ENCODE measurements around the gene P2RX4. TPM values are rescaled to one million over a fixed set of nuclear protein-coding genes. Genes with fewer than 3 reads are reported as not detected.
A peak's percentile ranks its signal among the peaks of the same experiment; 100 is the strongest.

Gene P2RX4
- total RNA-seq, 2 donors from 2014 or later = 21.8 to 21.9 TPM

- peaks cover 0 to 22% of the 10 kb centered on the region in 2 donors for H3K4me1 ChIP-seq
- no peak overlapping the region for H3K4me3 ChIP-seq
- no peak for TF ChIP-seq CTCF (IDR thresholded peaks at IDR 0.05)
- H3K9me3 ChIP-seq = no peaks in the 10 kb centered on the region
- peaks cover 6% of the 10 kb centered on the region for H3K36me3 ChIP-seq
- peak overlapping the region; percentile 67 to 69 for H3K27ac ChIP-seq
- no peak for DNase-seq (ENCODE audit: low spot score)
- no peaks in the 10 kb centered on the region for H3K27me3 ChIP-seq
Observed at GRCh38 chr12:121214166-121214777, 4.3 kb downstream of the P2RX4 start.

GRCh38 chr12:121214855-121215745 lies 5.2 kb downstream of the P2RX4 start:
- no peak for TF ChIP-seq CTCF (IDR thresholded peaks at IDR 0.05)
- Histone ChIP-seq H3K4me3 (no peak overlapping the region), H3K27ac (peak overlapping the region; percentile 67 to 69), H3K9me3 (no peaks in the 10 kb centered on the region), H3K27me3 (no peaks in the 10 kb centered on the region), H3K36me3 (peaks cover 6% of the 10 kb centered on the region), H3K4me1 (peaks cover 0 to 22% of the 10 kb centered on the region in 2 donors)
- no peak for DNase-seq (ENCODE audit: low spot score)

- Histone ChIP-seq H3K27ac (no peak overlapping the region), H3K9me3 (no peaks in the 10 kb centered on the region), H3K4me1 (peaks cover 0 to 15% of the 10 kb centered on the region in 2 donors), H3K27me3 (no peaks in the 10 kb centered on the region), H3K4me3 (no peak overlapping the region), H3K36me3 (peaks cover 6% of the 10 kb centered on the region)
- no peak for TF ChIP-seq CTCF (IDR thresholded peaks at IDR 0.05)
- DNase-seq (ENCODE audit: low spot score) = no peak
Observed at GRCh38 chr12:121216102-121216501, 6.2 kb downstream of the P2RX4 start.

GRCh38 chr12:121217063-121217462 lies 7.1 kb downstream of the P2RX4 start:
- Histone ChIP-seq H3K4me3 (no peak overlapping the region), H3K36me3 (peaks cover 10% of the 10 kb centered on the region), H3K27me3 (no peaks in the 10 kb centered on the region), H3K4me1 (peaks cover 0 to 12% of the 10 kb centered on the region in 2 donors), H3K9me3 (no peaks in the 10 kb centered on the region), H3K27ac (no peak overlapping the region)
- no peak for DNase-seq (ENCODE audit: low spot score)
- TF ChIP-seq CTCF (IDR thresholded peaks at IDR 0.05) = no peak

GRCh38 chr12:121217761-121218160 lies 7.8 kb downstream of the P2RX4 start:
- no peak for TF ChIP-seq CTCF (IDR thresholded peaks at IDR 0.05)
- H3K36me3 ChIP-seq = peaks cover 11% of the 10 kb centered on the region

More at GRCh38 chr12:121217761-121218160, 7.8 kb downstream of the P2RX4 start:
- no peak for DNase-seq (ENCODE audit: low spot score)
- H3K27me3 ChIP-seq = no peaks in the 10 kb centered on the region
- H3K4me1 ChIP-seq = peaks cover 0 to 12% of the 10 kb centered on the region in 2 donors
- H3K4me3 ChIP-seq = no peak overlapping the region
- H3K27ac ChIP-seq = no peak overlapping the region
- H3K9me3 ChIP-seq = no peaks in the 10 kb centered on the region
